Measurements from ENCODE around the gene PLXDC2.

PLXDC2 gene

DNA sequence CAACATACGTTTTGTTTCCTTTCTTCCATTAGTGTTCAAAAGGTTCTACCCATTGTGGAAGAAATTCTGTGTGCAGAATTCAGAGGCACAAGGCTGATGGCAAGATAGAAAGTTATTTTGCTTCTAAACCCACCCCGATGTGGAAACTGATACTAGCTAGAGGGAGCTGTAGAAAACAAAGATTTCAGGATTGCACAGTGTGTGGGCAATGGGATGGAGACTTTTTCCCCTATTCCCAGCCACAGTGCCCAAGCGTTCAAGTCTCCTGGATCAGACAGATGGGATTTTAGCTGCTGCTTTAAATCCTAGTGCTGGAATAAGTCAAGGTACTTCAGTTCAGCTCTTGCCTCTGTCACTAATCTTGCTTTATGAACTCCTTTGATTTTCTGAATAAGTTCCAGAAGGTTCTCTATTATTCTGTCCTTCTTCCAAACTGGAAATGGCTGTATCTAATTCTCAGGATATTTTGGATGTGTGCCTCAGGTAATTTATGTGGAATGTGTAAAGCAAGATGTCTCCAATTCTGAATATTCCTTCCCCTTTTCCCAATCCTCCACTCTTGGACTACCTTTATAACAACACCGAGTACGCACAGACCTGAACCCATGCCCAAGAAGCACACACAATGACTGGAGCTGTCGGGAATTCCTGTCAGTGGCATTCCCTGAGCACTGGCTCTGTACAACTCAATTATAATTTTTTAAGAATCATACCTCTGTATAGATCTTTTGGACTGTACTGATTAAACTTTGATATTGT is 473.0 kb downstream of the PLXDC2 start:
- H3K4me2 ChIP-seq (ENCODE audit: low read length) = no peak overlapping the region
- no peaks in the 10 kb centered on the region for H3K79me2 ChIP-seq (ENCODE audit: control insufficient read depth, low read length)
- no peak overlapping the region for H3K27ac ChIP-seq (ENCODE audit: low read depth, low read length)
- H3K9me2 ChIP-seq (replicated peaks; ENCODE audit: control insufficient read depth, low read length) = no peaks in the 10 kb centered on the region
- H3K9me3 ChIP-seq (ENCODE audit: control insufficient read depth, insufficient read depth, low read length) = no peaks in the 10 kb centered on the region
- TF ChIP-seq EZH2phosphoT487 (IDR thresholded peaks at IDR 0.05; ENCODE audit: borderline replicate concordance, low read length) = no peak
- TF ChIP-seq, protein P1, sequence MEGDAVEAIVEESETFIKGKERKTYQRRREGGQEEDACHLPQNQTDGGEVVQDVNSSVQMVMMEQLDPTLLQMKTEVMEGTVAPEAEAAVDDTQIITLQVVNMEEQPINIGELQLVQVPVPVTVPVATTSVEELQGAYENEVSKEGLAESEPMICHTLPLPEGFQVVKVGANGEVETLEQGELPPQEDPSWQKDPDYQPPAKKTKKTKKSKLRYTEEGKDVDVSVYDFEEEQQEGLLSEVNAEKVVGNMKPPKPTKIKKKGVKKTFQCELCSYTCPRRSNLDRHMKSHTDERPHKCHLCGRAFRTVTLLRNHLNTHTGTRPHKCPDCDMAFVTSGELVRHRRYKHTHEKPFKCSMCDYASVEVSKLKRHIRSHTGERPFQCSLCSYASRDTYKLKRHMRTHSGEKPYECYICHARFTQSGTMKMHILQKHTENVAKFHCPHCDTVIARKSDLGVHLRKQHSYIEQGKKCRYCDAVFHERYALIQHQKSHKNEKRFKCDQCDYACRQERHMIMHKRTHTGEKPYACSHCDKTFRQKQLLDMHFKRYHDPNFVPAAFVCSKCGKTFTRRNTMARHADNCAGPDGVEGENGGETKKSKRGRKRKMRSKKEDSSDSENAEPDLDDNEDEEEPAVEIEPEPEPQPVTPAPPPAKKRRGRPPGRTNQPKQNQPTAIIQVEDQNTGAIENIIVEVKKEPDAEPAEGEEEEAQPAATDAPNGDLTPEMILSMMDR (IDR thresholded peaks at IDR 0.05; ENCODE audit: low read depth, low read length, poor library complexity, severe bottlenecking) = no peak
- H3F3A ChIP-seq (ENCODE audit: control insufficient read depth, insufficient read depth) = no peaks in the 10 kb centered on the region
- no peak overlapping the region for H3K4me3 ChIP-seq (ENCODE audit: low read length)
- H3K4me1 ChIP-seq (ENCODE audit: control insufficient read depth, low read length) = no peaks in the 10 kb centered on the region
- no peaks in the 10 kb centered on the region for H3K27me3 ChIP-seq (ENCODE audit: control insufficient read depth, low read length)
- H3K36me3 ChIP-seq (ENCODE audit: control insufficient read depth, low read length) = no peaks in the 10 kb centered on the region
- H4K20me1 ChIP-seq (ENCODE audit: control insufficient read depth, insufficient read depth, low read depth, low read length) = no peaks in the 10 kb centered on the region

DNA sequence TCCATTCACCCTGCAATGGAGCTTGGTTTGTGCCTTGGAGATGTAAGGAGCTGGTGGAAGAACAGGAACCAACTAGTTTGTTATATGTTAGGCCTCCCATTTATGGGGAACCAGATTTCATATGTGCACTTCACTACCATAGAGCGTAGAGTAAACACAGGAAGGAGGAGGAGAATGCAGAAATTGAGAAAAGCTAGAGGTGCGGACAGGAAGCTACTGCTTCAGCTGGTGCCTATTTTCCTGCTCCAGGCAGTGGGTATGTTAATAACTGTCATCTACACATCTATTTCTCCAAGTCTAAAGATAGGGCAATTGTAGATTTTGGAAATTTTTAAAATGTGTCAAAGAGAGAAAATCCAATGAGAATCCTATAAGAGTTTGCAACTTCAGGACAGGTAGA is 482.2 kb downstream of the PLXDC2 start:
- Histone ChIP-seq H3K4me3 (ENCODE audit: low read length) (no peak overlapping the region), H3K79me2 (ENCODE audit: control insufficient read depth, low read length) (no peaks in the 10 kb centered on the region), H3K36me3 (ENCODE audit: control insufficient read depth, low read length) (no peaks in the 10 kb centered on the region), H3K27ac (ENCODE audit: low read depth, low read length) (no peak overlapping the region), H3K9me3 (ENCODE audit: control insufficient read depth, insufficient read depth, low read length) (peaks cover 3% of the 10 kb centered on the region; the same call in 1 of the 2 replicates), H3K4me1 (ENCODE audit: control insufficient read depth, low read length) (no peaks in the 10 kb centered on the region), H3F3A (ENCODE audit: control insufficient read depth, insufficient read depth) (no peaks in the 10 kb centered on the region), H3K27me3 (ENCODE audit: control insufficient read depth, low read length) (no peaks in the 10 kb centered on the region), H4K20me1 (ENCODE audit: control insufficient read depth, insufficient read depth, low read depth, low read length) (no peaks in the 10 kb centered on the region), H3K4me2 (ENCODE audit: low read length) (no peak overlapping the region), H3K9me2 (replicated peaks; ENCODE audit: control insufficient read depth, low read length) (no peaks in the 10 kb centered on the region)
- TF ChIP-seq, protein P1 (IDR thresholded peaks at IDR 0.05; ENCODE audit: low read depth, low read length, poor library complexity, severe bottlenecking) = no peak
- TF ChIP-seq EZH2phosphoT487 (IDR thresholded peaks at IDR 0.05; ENCODE audit: borderline replicate concordance, low read length) = no peak

DNA sequence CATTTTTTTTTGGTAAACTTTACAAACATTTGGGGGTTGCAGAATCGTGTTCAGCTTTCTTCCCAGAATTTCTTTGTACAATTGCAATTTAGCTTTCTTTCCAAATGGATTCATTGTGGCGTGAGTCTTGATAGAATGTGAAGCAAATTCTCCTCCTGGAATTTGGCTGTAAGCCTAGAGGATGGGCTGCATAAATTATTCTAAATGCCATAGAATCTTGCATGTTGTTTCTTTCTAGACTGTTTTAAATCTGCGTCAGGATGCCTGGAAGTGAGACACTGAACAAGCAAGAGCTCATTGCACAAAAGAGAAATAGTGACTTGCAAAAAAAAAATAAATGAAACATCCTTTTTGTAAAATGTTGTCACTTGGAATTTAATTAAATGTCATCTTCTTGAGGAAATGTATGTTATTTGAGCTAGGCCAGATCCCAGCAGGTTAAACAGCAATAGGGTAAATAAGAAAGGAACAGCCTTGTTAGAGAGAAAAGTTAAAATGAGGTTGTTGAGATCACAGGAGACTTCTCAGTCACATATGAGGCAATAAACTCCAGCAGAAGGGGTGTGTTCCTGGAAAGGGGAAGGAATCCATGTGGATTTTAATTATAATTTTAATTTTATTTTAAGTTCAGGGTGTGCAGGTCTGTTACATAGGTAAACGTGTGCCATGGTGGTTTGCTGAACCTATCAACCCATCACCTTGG is 483.0 kb downstream of the PLXDC2 start:
- TF ChIP-seq, protein P1 (IDR thresholded peaks at IDR 0.05; ENCODE audit: low read depth, low read length, poor library complexity, severe bottlenecking) = no peak
- no peak for TF ChIP-seq EZH2phosphoT487 (IDR thresholded peaks at IDR 0.05; ENCODE audit: borderline replicate concordance, low read length)
- Histone ChIP-seq H3F3A (ENCODE audit: control insufficient read depth, insufficient read depth) (no peaks in the 10 kb centered on the region), H3K9me3 (ENCODE audit: control insufficient read depth, insufficient read depth, low read length) (peaks cover 3% of the 10 kb centered on the region; the same call in 1 of the 2 replicates), H4K20me1 (ENCODE audit: control insufficient read depth, insufficient read depth, low read depth, low read length) (no peaks in the 10 kb centered on the region), H3K4me2 (ENCODE audit: low read length) (no peak overlapping the region), H3K4me3 (ENCODE audit: low read length) (no peak overlapping the region), H3K27ac (ENCODE audit: low read depth, low read length) (no peak overlapping the region), H3K4me1 (ENCODE audit: control insufficient read depth, low read length) (no peaks in the 10 kb centered on the region), H3K27me3 (ENCODE audit: control insufficient read depth, low read length) (no peaks in the 10 kb centered on the region), H3K36me3 (ENCODE audit: control insufficient read depth, low read length) (no peaks in the 10 kb centered on the region), H3K9me2 (replicated peaks; ENCODE audit: control insufficient read depth, low read length) (no peaks in the 10 kb centered on the region), H3K79me2 (ENCODE audit: control insufficient read depth, low read length) (no peaks in the 10 kb centered on the region)
